HG03108 (cell line): ENCODE data around the gene ALX3.

ENCODE experiments used
- ATAC-seq: cut with Tn5 transposase; IDR thresholded peaks from one replicate; pipeline ENCODE4 v1.9.1; 2021; ENCODE audit warnings: moderate library complexity; ENCODE audit not compliant: unreplicated experiment

ALX3 gene

GRCh38 chr1:110070671-110071242 is at the start of gene ALX3:
Gene ALX3 (minus strand): TSS chr1:110070672. CDS start chr1:110070612, 60 bp downstream.
- no peak for ATAC-seq

- no peak for ATAC-seq
These were observed 49.4 kb upstream of the ALX3 start for GRCh38 chr1:110119843-110120242.

- ATAC-seq, result no peak
These were observed 48.3 kb upstream of the ALX3 start for GRCh38 chr1:110118636-110119396.

- no peak for ATAC-seq
These were observed 44.3 kb upstream of the ALX3 start for GRCh38 chr1:110114784-110115183.

GRCh38 chr1:110114173-110114572 is 43.7 kb upstream of the ALX3 start:
- ATAC-seq, result no peak

GRCh38 chr1:110113551-110113950 is 43.1 kb upstream of the ALX3 start:
- ATAC-seq, result no peak

- no peak for ATAC-seq
These were observed 42.2 kb upstream of the ALX3 start for GRCh38 chr1:110112656-110113055.

- ATAC-seq, result no peak
These were observed 41.7 kb upstream of the ALX3 start, which contains the start of gene UBL4B for GRCh38 chr1:110112143-110112542. Gene UBL4B (plus strand): TSS chr1:110112443. CDS start chr1:110112535, 92 bp downstream.

- no peak for ATAC-seq
These were observed 40.6 kb upstream of the ALX3 start for GRCh38 chr1:110111081-110111480.

GRCh38 chr1:110107867-110108469 is 37.5 kb upstream of the ALX3 start:
- ATAC-seq, result no peak

GRCh38 chr1:110106013-110106941 is 35.8 kb upstream of the ALX3 start:
- peak; percentile 50 for ATAC-seq

- no peak for ATAC-seq
These were observed 31.6 kb upstream of the ALX3 start for GRCh38 chr1:110102081-110102480.

GRCh38 chr1:110100335-110100734 is 29.9 kb upstream of the ALX3 start:
- no peak for ATAC-seq

- no peak for ATAC-seq
These were observed 28.0 kb upstream of the ALX3 start for GRCh38 chr1:110098222-110099026.

GRCh38 chr1:110097507-110098221 is 27.2 kb upstream of the ALX3 start:
- ATAC-seq, result no peak

GRCh38 chr1:110094931-110095654 is 24.6 kb upstream of the ALX3 start:
- no peak for ATAC-seq

- ATAC-seq, result no peak
These were observed 22.5 kb upstream of the ALX3 start for GRCh38 chr1:110092991-110093390.

- no peak for ATAC-seq
These were observed 21.3 kb upstream of the ALX3 start for GRCh38 chr1:110091791-110092190.

GRCh38 chr1:110091381-110091780 is 20.9 kb upstream of the ALX3 start:
- no peak for ATAC-seq
